IPS-18a (cell line): ENCODE data around the gene LY6G5B.
"Not testable (repeated sequence)": the region's sequence is repeated elsewhere in the genome, so short reads cannot be mapped to it uniquely, and the experiment has no call there.

Source experiments
- H3K27ac ChIP-seq: one replicate; pipeline ENCODE4 v1.5.1; 2013; ENCODE audit warnings: low read length
- H3K27me3 ChIP-seq: one replicate; pipeline ENCODE4 v1.6.1; 2013; ENCODE audit warnings: mild to moderate bottlenecking, low read length; ENCODE audit not compliant: control insufficient read depth, insufficient read depth
- H3K36me3 ChIP-seq: one replicate; pipeline ENCODE4 v1.6.1; 2013; ENCODE audit warnings: low read depth, low read length; ENCODE audit not compliant: control insufficient read depth
- H3K4me1 ChIP-seq: one replicate; pipeline ENCODE4 v1.6.1; 2013; ENCODE audit warnings: low read depth, low read length; ENCODE audit not compliant: control insufficient read depth
- H3K4me3 ChIP-seq: one replicate; pipeline ENCODE4 v1.5.1; 2013; ENCODE audit warnings: low read length
- H3K9ac ChIP-seq: one replicate; pipeline ENCODE4 v1.6.1; 2013; ENCODE audit warnings: mild to moderate bottlenecking, low read length, moderate library complexity
- H3K9me3 ChIP-seq: one replicate; pipeline ENCODE4 v1.6.1; 2013; ENCODE audit warnings: low read depth, low read length; ENCODE audit not compliant: control insufficient read depth

The LY6G5B gene

GRCh38 chr6:31702405-31702818 is 32.6 kb downstream of the LY6G5B start:
- Histone ChIP-seq H3K4me3 (peak overlapping the region; percentile 97), H3K27me3 (no peaks in the 10 kb centered on the region), H3K27ac (no peak overlapping the region), H3K36me3 (no peaks in the 10 kb centered on the region), H3K9me3 (no peaks in the 10 kb centered on the region), H3K9ac (peak overlapping the region; percentile 91), H3K4me1 (no peaks in the 10 kb centered on the region)

- Histone ChIP-seq H3K4me3 (peak within 1 kb of the TSS; percentile 97), H3K9ac (peak within 1 kb of the TSS; percentile 91), H3K36me3 (no peaks in the 10 kb centered on the region), H3K27me3 (no peaks in the 10 kb centered on the region), H3K9me3 (no peaks in the 10 kb centered on the region), H3K27ac (peak within 1 kb of the TSS; percentile 78), H3K4me1 (no peaks in the 10 kb centered on the region)
Observed at GRCh38 chr6:31702819-31703716, 33.3 kb downstream of the LY6G5B start, which contains the start of gene ABHD16A. Gene ABHD16A (minus strand): TSS chr6:31703324. CDS start chr6:31703281, 43 bp downstream.

- Histone ChIP-seq H3K9ac (no peak overlapping the region), H3K4me3 (no peak overlapping the region), H3K27ac (no peak overlapping the region), H3K9me3 (no peaks in the 10 kb centered on the region), H3K36me3 (no peaks in the 10 kb centered on the region), H3K27me3 (no peaks in the 10 kb centered on the region), H3K4me1 (no peaks in the 10 kb centered on the region)
Observed at GRCh38 chr6:31705931-31706330, 36.2 kb downstream of the LY6G5B start.

DNA sequence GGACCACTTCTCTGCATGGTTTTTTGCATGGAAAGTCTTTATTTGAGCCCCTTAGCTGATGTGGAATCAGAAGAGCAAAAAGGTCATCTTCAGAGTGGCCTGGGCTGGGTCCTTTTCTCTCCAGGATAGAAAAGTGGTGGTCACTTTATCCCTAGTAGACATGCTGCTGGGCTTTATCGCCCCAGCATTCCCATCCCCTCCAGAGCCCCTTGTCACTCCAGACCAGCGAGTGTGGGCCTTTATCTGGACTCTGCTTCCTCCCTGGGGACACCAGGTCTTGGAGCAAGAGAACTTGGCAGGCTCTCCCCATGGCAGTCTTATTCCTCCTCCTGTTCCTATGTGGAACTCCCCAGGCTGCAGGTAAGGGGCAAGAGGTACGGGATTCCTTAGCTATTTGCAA is 36.8 kb downstream of the LY6G5B start, which contains the start of gene LY6G6F:
Gene LY6G6F (plus strand): TSS at position 268 of the 400 bp plus-strand sequence. CDS start 41 bp downstream, at position 309.
- no peaks in the 10 kb centered on the region for H3K27me3 ChIP-seq
- H3K9me3 ChIP-seq = no peaks in the 10 kb centered on the region
- H3K27ac ChIP-seq = no peak within 1 kb of the TSS
- H3K36me3 ChIP-seq = no peaks in the 10 kb centered on the region
- no peaks in the 10 kb centered on the region for H3K4me1 ChIP-seq
- no peak within 1 kb of the TSS for H3K9ac ChIP-seq
- no peak within 1 kb of the TSS for H3K4me3 ChIP-seq

GRCh38 chr6:31707701-31708100 is 37.9 kb downstream of the LY6G5B start:
- Histone ChIP-seq H3K9me3 (no peaks in the 10 kb centered on the region), H3K4me1 (no peaks in the 10 kb centered on the region), H3K36me3 (no peaks in the 10 kb centered on the region), H3K27ac (no peak overlapping the region), H3K4me3 (no peak overlapping the region), H3K9ac (no peak overlapping the region), H3K27me3 (no peaks in the 10 kb centered on the region)

DNA sequence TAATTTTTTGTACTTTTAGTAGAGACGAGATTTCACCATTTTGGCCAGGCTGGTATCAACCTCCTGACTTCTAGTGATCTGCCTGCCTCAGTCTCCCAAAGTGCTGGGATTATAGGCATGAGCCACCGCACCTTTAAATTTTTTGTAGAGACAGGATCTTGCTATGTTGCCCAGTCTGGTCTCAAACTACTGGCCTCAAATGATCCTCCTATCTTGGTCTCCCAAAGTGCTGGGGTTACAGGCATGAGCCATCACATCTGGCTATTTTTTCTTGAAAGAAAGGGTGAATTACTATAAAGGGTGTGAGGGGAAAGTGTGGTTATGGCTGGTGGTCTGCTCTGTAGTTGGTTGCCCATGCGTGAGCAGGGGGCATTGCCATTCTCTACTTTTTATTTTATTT is 38.4 kb downstream of the LY6G5B start:
- no peak overlapping the region for H3K4me3 ChIP-seq
- H3K27ac ChIP-seq = no peak overlapping the region
- H3K9ac ChIP-seq = no peak overlapping the region
- H3K36me3 ChIP-seq = no peaks in the 10 kb centered on the region
- no peaks in the 10 kb centered on the region for H3K27me3 ChIP-seq
- H3K9me3 ChIP-seq = no peaks in the 10 kb centered on the region
- H3K4me1 ChIP-seq = no peaks in the 10 kb centered on the region

DNA sequence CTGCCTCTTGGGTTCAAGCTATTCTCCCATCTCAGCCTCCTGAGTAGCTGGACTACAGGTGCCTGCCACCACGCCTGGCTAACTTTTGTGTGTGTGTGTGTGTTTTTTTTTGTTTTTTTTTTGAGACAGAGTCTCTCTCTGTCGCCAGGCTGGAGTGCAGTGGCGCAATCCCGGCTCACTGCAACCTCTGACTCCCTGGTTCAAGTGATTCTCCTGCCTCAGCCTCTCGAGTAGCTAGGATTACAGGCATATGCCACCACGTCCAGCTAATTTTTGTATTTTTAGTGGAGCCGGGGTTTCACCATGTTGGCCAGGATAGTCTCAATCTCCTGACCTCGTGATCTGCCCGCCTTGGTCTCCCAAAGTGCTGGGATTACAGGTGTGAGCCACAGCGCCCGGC is 39.4 kb downstream of the LY6G5B start:
- not testable (repeated sequence) for H3K9me3 ChIP-seq, H3K4me1 ChIP-seq, H3K4me3 ChIP-seq, H3K9ac ChIP-seq, H3K36me3 ChIP-seq, H3K27ac ChIP-seq, H3K27me3 ChIP-seq

GRCh38 chr6:31710523-31711219 is 40.9 kb downstream of the LY6G5B start:
- no peak overlapping the region for H3K4me3 ChIP-seq
- H3K9me3 ChIP-seq = no peaks in the 10 kb centered on the region
- peaks cover 20% of the 10 kb centered on the region for H3K4me1 ChIP-seq
- H3K36me3 ChIP-seq = no peaks in the 10 kb centered on the region
- no peak overlapping the region for H3K27ac ChIP-seq
- no peaks in the 10 kb centered on the region for H3K27me3 ChIP-seq
- H3K9ac ChIP-seq = no peak overlapping the region

DNA sequence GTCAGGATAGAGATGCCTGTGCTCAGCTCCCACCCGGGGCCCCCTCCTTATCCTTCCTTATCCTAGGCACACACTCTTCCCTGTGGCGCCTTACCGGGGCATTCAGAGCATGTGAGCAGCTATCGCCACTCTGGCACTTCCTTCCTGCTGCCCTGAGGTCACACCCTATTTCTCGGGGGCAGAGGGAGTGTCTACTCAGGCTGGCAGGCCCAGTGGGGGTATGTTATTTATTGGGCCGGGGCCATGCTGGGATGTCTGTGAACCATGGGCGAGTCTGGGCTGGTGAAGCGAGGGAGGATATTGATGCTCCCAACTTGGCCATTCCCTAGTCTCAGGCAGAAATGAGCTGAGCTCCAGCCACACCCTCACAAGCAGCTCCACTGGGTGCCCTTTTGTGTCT is 41.5 kb downstream of the LY6G5B start:
- no peak overlapping the region for H3K27ac ChIP-seq
- H3K36me3 ChIP-seq = no peaks in the 10 kb centered on the region
- no peak overlapping the region for H3K9ac ChIP-seq
- peaks cover 20% of the 10 kb centered on the region for H3K4me1 ChIP-seq
- no peak overlapping the region for H3K4me3 ChIP-seq
- no peaks in the 10 kb centered on the region for H3K9me3 ChIP-seq
- no peaks in the 10 kb centered on the region for H3K27me3 ChIP-seq

- Histone ChIP-seq H3K36me3 (no peaks in the 10 kb centered on the region), H3K27me3 (no peaks in the 10 kb centered on the region), H3K9ac (no peak overlapping the region), H3K27ac (no peak overlapping the region), H3K4me1 (peaks cover 21% of the 10 kb centered on the region), H3K4me3 (no peak overlapping the region), H3K9me3 (no peaks in the 10 kb centered on the region)
Observed at GRCh38 chr6:31712296-31712695, 42.5 kb downstream of the LY6G5B start.

- Histone ChIP-seq H3K27me3 (no peaks in the 10 kb centered on the region), H3K36me3 (no peaks in the 10 kb centered on the region), H3K4me1 (peaks cover 33% of the 10 kb centered on the region), H3K9ac (no peak overlapping the region), H3K4me3 (no peak overlapping the region), H3K27ac (no peak overlapping the region), H3K9me3 (no peaks in the 10 kb centered on the region)
Observed at GRCh38 chr6:31713465-31713864, 43.7 kb downstream of the LY6G5B start.
